CD4-positive, alpha-beta memory T cell (primary cell): ENCODE data around the gene AMFR. TPM values are rescaled to one million over a fixed set of nuclear protein-coding genes. Genes with fewer than 3 reads are reported as not detected.

Source experiments
- CTCF ChIA-PET: fragments of 350-600 bp; sonication (Branson Sonifier 250); formaldehyde crosslinking; loops from one replicate; lab custom pipeline; 2021; ENCODE audit warnings: inconsistent platforms; ENCODE audit not compliant: partially characterized antibody; lab: Charles Lee
- POLR2A ChIA-PET: fragments of 350-600 bp; sonication (Branson Sonifier 250); formaldehyde crosslinking; loops from one replicate; lab custom pipeline; 2021; ENCODE audit not compliant: partially characterized antibody; lab: Charles Lee
- DNase-seq, 5 donors: peaks; one replicate each; pipeline versions ENCODE4 v3.0.0 to v3.0.0-alpha.2; 2020 to 2022; ENCODE audit warnings: mixed read lengths in 1 of 5
- H3K27ac ChIP-seq: one replicate; pipeline ENCODE4 v1.7.0; 2013; ENCODE audit warnings: low read depth, low read length
- H3K27me3 ChIP-seq: 2 replicates; pipeline ENCODE4 v1.7.0; 2013; ENCODE audit warnings: mild to moderate bottlenecking, low read length, moderate library complexity; ENCODE audit not compliant: insufficient read depth
- H3K36me3 ChIP-seq: 2 replicates; pipeline ENCODE4 v1.7.0; 2013; ENCODE audit warnings: mild to moderate bottlenecking, low read length, moderate library complexity; ENCODE audit not compliant: insufficient read depth
- H3K4me1 ChIP-seq: 2 replicates; pipeline ENCODE4 v1.7.0; 2013; ENCODE audit warnings: mild to moderate bottlenecking, low read length, moderate library complexity; ENCODE audit not compliant: insufficient read depth
- H3K4me3 ChIP-seq, 2 donors: one replicate each; pipeline ENCODE4 v1.7.0; 2013; ENCODE audit warnings: low read length in 2 of 2, mild to moderate bottlenecking in 1 of 2
- H3K9me3 ChIP-seq, 2 donors: one replicate each; pipeline ENCODE4 v1.7.0; 2013; ENCODE audit warnings: low read length in 2 of 2, control low read depth in 1 of 2; ENCODE audit not compliant: control insufficient read depth in 1 of 2
- H3K27ac Mint-ChIP-seq, 7 donors: one replicate each; pipeline ENCODE4 v1.8.0; 2020 to 2021; ENCODE audit warnings: mixed read lengths in 7 of 7, mild to moderate bottlenecking in 6 of 7, inconsistent platforms in 3 of 7, moderate library complexity in 3 of 7
- H3K27me3 Mint-ChIP-seq, 2 donors: one replicate each; pipeline ENCODE4 v1.8.0; 2020 to 2021; ENCODE audit warnings: mixed read lengths in 2 of 2
- H3K36me3 Mint-ChIP-seq, 2 donors: one replicate each; pipeline ENCODE4 v1.8.0; 2020 to 2021; ENCODE audit warnings: mixed read lengths in 2 of 2, inconsistent platforms in 1 of 2, mild to moderate bottlenecking in 1 of 2
- H3K4me1 Mint-ChIP-seq, 4 donors: one replicate each; pipeline ENCODE4 v1.8.0; 2020 to 2021; ENCODE audit warnings: mixed read lengths in 4 of 4, mild to moderate bottlenecking in 1 of 4
- H3K4me3 Mint-ChIP-seq, 8 donors: one replicate each; pipeline ENCODE4 v1.8.0; 2020 to 2021; ENCODE audit warnings: mixed read lengths in 8 of 8, mild to moderate bottlenecking in 7 of 8, moderate library complexity in 6 of 8, inconsistent platforms in 3 of 8
- H3K9me3 Mint-ChIP-seq, 8 donors: one replicate each; pipeline ENCODE4 v1.8.0; 2020 to 2021; ENCODE audit warnings: mixed read lengths in 8 of 8, mild to moderate bottlenecking in 5 of 8, inconsistent platforms in 3 of 8, moderate library complexity in 1 of 8
- intact Hi-C: fragments of 100-400 bp; cut with micrococcal nuclease; formaldehyde crosslinking; loops from one replicate; pipeline ENCODE4 v1.15.1; 2023
- polyA plus RNA-seq, 2 donors: library from polyadenylated mRNA; unstranded; fragments of 300-500 nt; fragmentation: Illumina TruSeq; gene quantifications; one replicate each; pipeline ENCODE4 v1.2.3, GENCODE V29; 2021
- total RNA-seq, 2 experiments: library from RNA; stranded (reverse); gene quantifications; one replicate each; pipeline ENCODE4 v1.2.3, GENCODE V29; 2021

AMFR gene
- total and polyA plus RNA-seq, 4 experiments from 2014 or later, result 45.7 to 67.6 (median 60.4) TPM

- Mint-ChIP-seq H3K36me3 (peaks cover 0 to 3% of the 10 kb centered on the region in 2 donors), H3K4me3 (no peak overlapping the region), H3K27ac (no peak overlapping the region), H3K9me3 (no peaks in the 10 kb centered on the region), H3K4me1 (peaks cover 0 to 2% (median 0%) of the 10 kb centered on the region in 4 donors), H3K27me3 (no peaks in the 10 kb centered on the region)
- no peak for DNase-seq
- intact Hi-C loops, result no loop called here
- Histone ChIP-seq H3K27me3 (no peaks in the 10 kb centered on the region), H3K9me3 (no peaks in the 10 kb centered on the region), H3K4me3 (no peak overlapping the region), H3K4me1 (no peaks in the 10 kb centered on the region), H3K36me3 (no peaks in the 10 kb centered on the region), H3K27ac (no peak overlapping the region)
- ChIA-PET CTCF (interaction anchor here (2.1 kb wide), 1 partner anchor 8 kb away, joined by 10 read pairs; no protein-coding TSS in a partner anchor), POLR2A (no interaction called here)
Measured at GRCh38 chr16:56348168-56349085, 76.9 kb downstream of the AMFR start.

- Histone ChIP-seq H3K27ac (no peak overlapping the region), H3K27me3 (no peaks in the 10 kb centered on the region), H3K4me1 (no peaks in the 10 kb centered on the region), H3K36me3 (no peaks in the 10 kb centered on the region), H3K4me3 (no peak overlapping the region), H3K9me3 (no peaks in the 10 kb centered on the region)
- Mint-ChIP-seq H3K4me1 (peaks cover 0 to 2% (median 0%) of the 10 kb centered on the region in 4 donors), H3K36me3 (peaks cover 0 to 3% of the 10 kb centered on the region in 2 donors), H3K9me3 (no peaks in the 10 kb centered on the region), H3K4me3 (no peak overlapping the region), H3K27me3 (no peaks in the 10 kb centered on the region), H3K27ac (no peak overlapping the region)
- DNase-seq, result no peak
- CTCF ChIA-PET, result interaction anchor here (2.1 kb wide), 1 partner anchor 9 kb away, joined by 10 read pairs; no protein-coding TSS in a partner anchor
- intact Hi-C loops, result no loop called here
- POLR2A ChIA-PET, result no interaction called here
Measured at GRCh38 chr16:56347670-56348069, 77.7 kb downstream of the AMFR start.

GRCh38 chr16:56347166-56347565 lies 78.2 kb downstream of the AMFR start:
- Mint-ChIP-seq H3K4me3 (no peak overlapping the region), H3K27me3 (no peaks in the 10 kb centered on the region), H3K9me3 (no peaks in the 10 kb centered on the region), H3K36me3 (peaks cover 0 to 3% of the 10 kb centered on the region in 2 donors), H3K4me1 (peaks cover 0 to 2% (median 0%) of the 10 kb centered on the region in 4 donors), H3K27ac (no peak overlapping the region)
- H3K27me3 ChIP-seq, result no peaks in the 10 kb centered on the region
- CTCF ChIA-PET, result interaction anchor here (2.1 kb wide), 1 partner anchor 9 kb away, joined by 10 read pairs; no protein-coding TSS in a partner anchor
- intact Hi-C loops, result no loop called here
- no peaks in the 10 kb centered on the region for H3K4me1 ChIP-seq
- POLR2A ChIA-PET, result no interaction called here
- H3K9me3 ChIP-seq, result no peaks in the 10 kb centered on the region
- H3K27ac ChIP-seq, result no peak overlapping the region
- H3K36me3 ChIP-seq, result no peaks in the 10 kb centered on the region
- DNase-seq, result no peak
- H3K4me3 ChIP-seq, result no peak overlapping the region

- ChIA-PET POLR2A (no interaction called here), CTCF (interaction anchor here (2.1 kb wide), 1 partner anchor 10 kb away, joined by 10 read pairs; no protein-coding TSS in a partner anchor)
- Histone ChIP-seq H3K27ac (no peak overlapping the region), H3K36me3 (no peaks in the 10 kb centered on the region), H3K9me3 (no peaks in the 10 kb centered on the region), H3K27me3 (no peaks in the 10 kb centered on the region), H3K4me1 (no peaks in the 10 kb centered on the region), H3K4me3 (no peak overlapping the region)
- H3K27me3 Mint-ChIP-seq, result no peaks in the 10 kb centered on the region
- intact Hi-C loops, result no loop called here
- DNase-seq, result no peak
- peaks cover 0 to 3% of the 10 kb centered on the region in 2 donors for H3K36me3 Mint-ChIP-seq
- peak overlapping the region in 1 of 7 donors; percentile 77 for H3K27ac Mint-ChIP-seq
- no peak overlapping the region for H3K4me3 Mint-ChIP-seq
- no peaks in the 10 kb centered on the region for H3K9me3 Mint-ChIP-seq
- peaks cover 0 to 2% (median 0%) of the 10 kb centered on the region in 4 donors for H3K4me1 Mint-ChIP-seq
Measured at GRCh38 chr16:56346131-56346890, 79.0 kb downstream of the AMFR start.

GRCh38 chr16:56345406-56346050 lies 79.8 kb downstream of the AMFR start:
- no peaks in the 10 kb centered on the region for H3K27me3 Mint-ChIP-seq
- peaks cover 0 to 5% of the 10 kb centered on the region in 2 donors for H3K36me3 Mint-ChIP-seq
- intact Hi-C loops, result no loop called here
- no peaks in the 10 kb centered on the region for H3K9me3 ChIP-seq
- ChIA-PET CTCF (no interaction called here), POLR2A (no interaction called here)
- no peaks in the 10 kb centered on the region for H3K9me3 Mint-ChIP-seq
- H3K4me3 ChIP-seq, result no peak overlapping the region
- no peak overlapping the region for H3K27ac Mint-ChIP-seq
- H3K4me1 ChIP-seq, result no peaks in the 10 kb centered on the region
- no peaks in the 10 kb centered on the region for H3K36me3 ChIP-seq
- H3K27ac ChIP-seq, result no peak overlapping the region
- peaks cover 0 to 2% (median 0%) of the 10 kb centered on the region in 4 donors for H3K4me1 Mint-ChIP-seq
- no peak overlapping the region for H3K4me3 Mint-ChIP-seq
- no peak for DNase-seq
- H3K27me3 ChIP-seq, result no peaks in the 10 kb centered on the region

- H3K4me3 Mint-ChIP-seq, result no peak overlapping the region
- DNase-seq, result no peak
- intact Hi-C loops, result no loop called here
- peak overlapping the region in 1 of 7 donors; percentile 13 for H3K27ac Mint-ChIP-seq
- POLR2A ChIA-PET, result no interaction called here
- H3K4me1 ChIP-seq, result no peaks in the 10 kb centered on the region
- H3K36me3 ChIP-seq, result no peaks in the 10 kb centered on the region
- H3K27me3 ChIP-seq, result no peaks in the 10 kb centered on the region
- H3K27me3 Mint-ChIP-seq, result no peaks in the 10 kb centered on the region
- H3K4me3 ChIP-seq, result no peak overlapping the region
- no peaks in the 10 kb centered on the region for H3K9me3 Mint-ChIP-seq
- H3K27ac ChIP-seq, result no peak overlapping the region
- H3K36me3 Mint-ChIP-seq, result peaks cover 0 to 6% of the 10 kb centered on the region in 2 donors
- CTCF ChIA-PET, result interaction anchor here (1.4 kb wide), 1 partner anchor 11 kb away, joined by 3 read pairs; no protein-coding TSS in a partner anchor
- H3K4me1 Mint-ChIP-seq, result peaks cover 0 to 2% (median 0%) of the 10 kb centered on the region in 4 donors
- H3K9me3 ChIP-seq, result no peaks in the 10 kb centered on the region
Measured at GRCh38 chr16:56344518-56345405, 80.6 kb downstream of the AMFR start.
